ENCODE results near the gene RBM19. TPM values are rescaled to one million over a fixed set of nuclear protein-coding genes. Genes with fewer than 3 reads are reported as not detected.

The RBM19 gene
- total RNA-seq, 1 experiment from 2014 or later: 47.2 TPM

- Mint-ChIP-seq H3K4me1 (ENCODE audit: low read depth, unreplicated experiment) (peaks cover 4% of the 10 kb centered on the region), H3K27me3 (ENCODE audit: unreplicated experiment) (no peaks in the 10 kb centered on the region), H3K4me3 (ENCODE audit: low read depth, unreplicated experiment) (no peak overlapping the region), H3K27ac (ENCODE audit: unreplicated experiment) (no peak overlapping the region), H3K9me3 (ENCODE audit: low read depth, unreplicated experiment) (no peaks in the 10 kb centered on the region), H3K36me3 (ENCODE audit: insufficient read depth, unreplicated experiment) (no peaks in the 10 kb centered on the region)
- TF ChIP-seq CTCF (IDR thresholded peaks at IDR 0.05; ENCODE audit: unreplicated experiment): no peak
- CTCF ChIA-PET: interaction anchor here (0.7 kb wide), 1 partner anchor 20 kb away, joined by 5 read pairs; no protein-coding TSS in a partner anchor
- intact Hi-C loops (cut with micrococcal nuclease; ENCODE audit: unreplicated experiment): no loop called here
- BruUV-seq (replicated peaks): no TSS peak
- DNase-seq: no peak
Observed at GRCh38 chr12:113820309-113820708, 145.8 kb downstream of the RBM19 start.

GRCh38 chr12:113819495-113819894, 146.6 kb downstream of the RBM19 start:
- Mint-ChIP-seq H3K27me3 (ENCODE audit: unreplicated experiment) (no peaks in the 10 kb centered on the region), H3K4me1 (ENCODE audit: low read depth, unreplicated experiment) (peaks cover 7% of the 10 kb centered on the region), H3K4me3 (ENCODE audit: low read depth, unreplicated experiment) (no peak overlapping the region), H3K36me3 (ENCODE audit: insufficient read depth, unreplicated experiment) (no peaks in the 10 kb centered on the region), H3K9me3 (ENCODE audit: low read depth, unreplicated experiment) (no peaks in the 10 kb centered on the region), H3K27ac (ENCODE audit: unreplicated experiment) (no peak overlapping the region)
- no peak for TF ChIP-seq CTCF (IDR thresholded peaks at IDR 0.05; ENCODE audit: unreplicated experiment)
- intact Hi-C loops (cut with micrococcal nuclease; ENCODE audit: unreplicated experiment): no loop called here
- no TSS peak for BruUV-seq (replicated peaks)
- DNase-seq: no peak
- CTCF ChIA-PET: no interaction called here

- peaks cover 7% of the 10 kb centered on the region for H3K4me1 Mint-ChIP-seq (ENCODE audit: low read depth, unreplicated experiment)
- no TSS peak for BruUV-seq (replicated peaks)
- no peaks in the 10 kb centered on the region for H3K9me3 Mint-ChIP-seq (ENCODE audit: low read depth, unreplicated experiment)
- H3K36me3 Mint-ChIP-seq (ENCODE audit: insufficient read depth, unreplicated experiment): no peaks in the 10 kb centered on the region
- intact Hi-C loops (cut with micrococcal nuclease; ENCODE audit: unreplicated experiment): no loop called here
- DNase-seq: peak; percentile 14
- no peak overlapping the region for H3K27ac Mint-ChIP-seq (ENCODE audit: unreplicated experiment)
- CTCF ChIA-PET: no interaction called here
- peak; percentile 17 for TF ChIP-seq CTCF (IDR thresholded peaks at IDR 0.05; ENCODE audit: unreplicated experiment)
- no peak overlapping the region for H3K4me3 Mint-ChIP-seq (ENCODE audit: low read depth, unreplicated experiment)
- H3K27me3 Mint-ChIP-seq (ENCODE audit: unreplicated experiment): no peaks in the 10 kb centered on the region
Observed at GRCh38 chr12:113818833-113819232, 147.3 kb downstream of the RBM19 start.

GRCh38 chr12:113818283-113818682, 147.8 kb downstream of the RBM19 start:
- Mint-ChIP-seq H3K4me3 (ENCODE audit: low read depth, unreplicated experiment) (no peak overlapping the region), H3K9me3 (ENCODE audit: low read depth, unreplicated experiment) (no peaks in the 10 kb centered on the region), H3K27me3 (ENCODE audit: unreplicated experiment) (no peaks in the 10 kb centered on the region), H3K27ac (ENCODE audit: unreplicated experiment) (no peak overlapping the region), H3K36me3 (ENCODE audit: insufficient read depth, unreplicated experiment) (no peaks in the 10 kb centered on the region), H3K4me1 (ENCODE audit: low read depth, unreplicated experiment) (peaks cover 7% of the 10 kb centered on the region)
- TF ChIP-seq CTCF (IDR thresholded peaks at IDR 0.05; ENCODE audit: unreplicated experiment): no peak
- no peak for DNase-seq
- intact Hi-C loops (cut with micrococcal nuclease; ENCODE audit: unreplicated experiment): no loop called here
- CTCF ChIA-PET: no interaction called here
- no TSS peak for BruUV-seq (replicated peaks)

All from Calu3 (cell line).